Adrenal gland (tissue), 12 donors: Measurements from ENCODE around the gene MOV10L1. TPM values are rescaled to one million over a fixed set of nuclear protein-coding genes. Genes with fewer than 3 reads are reported as not detected.

ENCODE experiments used
- DNase-seq, 7 donors: peaks; one replicate each; pipeline ENCODE4 v3.0.0-alpha.2; 2019 to 2020
- H3K27ac ChIP-seq, 5 donors: fragments of 200-600 bp; sonication (generic) in 4 of 5; 1 replicate in 3 of 5; 2 replicates in 2 of 5; pipeline versions ENCODE4 v1.5.1 to v1.8.0; 2016 to 2020; ENCODE audit warnings: mild to moderate bottlenecking in 1 of 5
- H3K27me3 ChIP-seq: fragments of 200-600 bp; 2 replicates; pipeline ENCODE4 v1.8.0; 2021
- H3K36me3 ChIP-seq, 2 donors: fragments of 200-600 bp; replicated peaks in 1 of 2; 1 replicate in 1 of 2; 2 replicates in 1 of 2; pipeline versions ENCODE4 v1.5.1 to v1.8.0; 2018 to 2022
- H3K4me1 ChIP-seq, 2 donors: fragments of 200-600 bp; replicated peaks in 1 of 2; 1 replicate in 1 of 2; 2 replicates in 1 of 2; pipeline versions ENCODE4 v1.5.1 to v1.8.0; 2018 to 2021
- H3K4me3 ChIP-seq, 4 donors: fragments of 200-600 bp; sonication (generic) in 3 of 4; one replicate each; pipeline ENCODE4 v1.5.1; 2016 to 2018
- H3K9me3 ChIP-seq, 3 donors: fragments of 200-600 bp; sonication (generic) in 1 of 3; replicated peaks in 1 of 3; 1 replicate in 2 of 3; 2 replicates in 1 of 3; pipeline versions ENCODE4 v1.5.1 to v1.8.0; 2016 to 2021
- POLR2A ChIP-seq, 2 donors: fragments of 450-650 bp; IDR thresholded peaks; one replicate each; pipeline ENCODE4 v1.6.1; 2017; ENCODE audit warnings: antibody characterized with exemption in 2 of 2, mild to moderate bottlenecking in 2 of 2, moderate library complexity in 1 of 2
- WGBS, 4 donors: extraction: QIAGEN DNeasy Blood & Tissue Kit in 2 of 4; methylation state at CpG; one replicate each; pipeline versions ENCODE4 v1.1.5 to v1.1.7; 2013 to 2017; 5-methylcytosine and 5-hydroxymethylcytosine counted together
- intact Hi-C, 2 donors: fragments of 100-400 bp; cut with DNase I; formaldehyde crosslinking; loops; one replicate each; pipeline versions ENCODE4 v1.14.1 to v1.15.0; 2022 to 2023
- polyA plus RNA-seq, 3 donors: library from polyadenylated mRNA; stranded (reverse); fragments of 200-250 nt in 2 of 3; fragments of 350-450 nt in 1 of 3; fragmentation: Illumina TruSeq in 1 of 3; extraction: RNeasy Lipid Tissue Mini Kit (QIAGEN cat#74804) in 1 of 3; gene quantifications; one replicate each; pipeline ENCODE4 v1.2.3, GENCODE V29; 2013 to 2014
- total RNA-seq, 9 donors: library from RNA; depleted of rRNA in 4 of 9; stranded (reverse); fragments of >200 nt in 4 of 9; fragments of 120-200 nt in 1 of 9; fragmentation: NEBNext Ultra II Directional in 1 of 9; extraction: Animal tissue kit (Norgen Biotek cat#: 25700) in 1 of 9; gene quantifications; one replicate each; pipeline versions ENCODE4 v1.1.0 to v1.2.4, GENCODE V29; 2013 to 2023
- TF ChIP-seq, protein P1 (sequence below), 6 experiments: fragments of 450-650 bp in 4 of 6; fragments of 200-600 bp in 2 of 6; sonication (generic) in 1 of 6; IDR thresholded peaks; 1 replicate in 5 of 6; 2 replicates in 1 of 6; pipeline versions ENCODE4 v1.5.1 to v1.8.0; 2016 to 2021; ENCODE audit warnings: antibody characterized with exemption in 6 of 6, mild to moderate bottlenecking in 2 of 6, moderate library complexity in 1 of 6
- donor health status: healthy with polysubstance abuse.
- donor health status: Bipolar disorder and iron deficiency.
- donor health status: DM: yes; HTN: yes; CAD: no.
- donor health status: DM: no; HTN: no; CAD: no.
- donor health status: DM: no; HTN: no; CAD: no.
- donor health status: DM: yes; HTN: yes; CAD: no.

The MOV10L1 gene
- total and polyA plus RNA-seq, 12 donors: 0.14 to 0.74 (median 0.40) TPM; not detected in 5

DNA sequence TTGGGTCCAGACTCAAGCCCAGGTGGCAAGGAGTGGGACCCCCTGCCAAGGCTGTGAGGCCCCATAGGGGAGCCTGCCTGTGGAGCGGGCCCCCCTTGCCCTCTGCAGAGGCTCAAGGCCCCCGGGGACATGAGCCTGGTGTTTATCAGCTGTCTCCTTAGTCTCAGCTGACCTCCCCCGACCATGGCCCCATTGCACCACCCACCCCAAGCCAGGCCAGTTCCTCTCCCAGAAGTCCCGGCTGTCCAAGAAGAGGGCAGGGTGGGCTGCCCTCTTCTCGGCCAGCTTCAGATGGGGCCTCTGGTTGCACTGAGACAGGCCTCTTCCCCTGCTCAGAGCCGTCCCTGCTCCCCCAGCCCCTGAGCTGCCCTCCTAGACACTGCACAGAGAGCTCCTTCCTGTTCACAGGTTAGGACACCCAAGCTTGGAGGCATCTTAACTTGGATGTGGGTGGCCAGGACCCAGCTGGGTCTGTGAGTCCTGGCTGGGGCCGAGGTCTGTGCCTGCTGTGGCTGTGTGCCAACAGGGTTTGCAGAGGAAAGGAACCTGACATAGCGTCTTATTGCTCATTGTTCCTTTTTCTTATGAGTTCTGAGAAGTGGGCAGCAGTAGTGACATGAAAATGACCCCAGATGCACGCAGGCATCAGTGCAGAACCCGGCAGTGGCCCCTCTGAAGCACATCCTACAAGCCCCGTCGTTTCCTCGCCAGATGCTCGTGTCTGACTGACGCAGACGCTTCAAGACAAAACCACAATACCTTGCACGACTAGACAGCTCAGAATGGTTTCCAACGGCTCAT is 101.3 kb downstream of the MOV10L1 start:
- intact Hi-C loops: no loop called here
- peak in 5 of 7 donors; percentile 32 to 77 (median 62) for DNase-seq
- Histone ChIP-seq H3K4me3 (peak overlapping the region in 1 of 4 donors; percentile 53), H3K36me3 (peaks cover 0 to 15% of the 10 kb centered on the region in 2 donors), H3K27ac (peak overlapping the region; percentile 16 to 91 (median 72)), H3K9me3 (no peaks in the 10 kb centered on the region), H3K4me1 (peaks cover 24 to 46% of the 10 kb centered on the region in 2 donors), H3K27me3 (no peaks in the 10 kb centered on the region)
- TF ChIP-seq, protein P1, sequence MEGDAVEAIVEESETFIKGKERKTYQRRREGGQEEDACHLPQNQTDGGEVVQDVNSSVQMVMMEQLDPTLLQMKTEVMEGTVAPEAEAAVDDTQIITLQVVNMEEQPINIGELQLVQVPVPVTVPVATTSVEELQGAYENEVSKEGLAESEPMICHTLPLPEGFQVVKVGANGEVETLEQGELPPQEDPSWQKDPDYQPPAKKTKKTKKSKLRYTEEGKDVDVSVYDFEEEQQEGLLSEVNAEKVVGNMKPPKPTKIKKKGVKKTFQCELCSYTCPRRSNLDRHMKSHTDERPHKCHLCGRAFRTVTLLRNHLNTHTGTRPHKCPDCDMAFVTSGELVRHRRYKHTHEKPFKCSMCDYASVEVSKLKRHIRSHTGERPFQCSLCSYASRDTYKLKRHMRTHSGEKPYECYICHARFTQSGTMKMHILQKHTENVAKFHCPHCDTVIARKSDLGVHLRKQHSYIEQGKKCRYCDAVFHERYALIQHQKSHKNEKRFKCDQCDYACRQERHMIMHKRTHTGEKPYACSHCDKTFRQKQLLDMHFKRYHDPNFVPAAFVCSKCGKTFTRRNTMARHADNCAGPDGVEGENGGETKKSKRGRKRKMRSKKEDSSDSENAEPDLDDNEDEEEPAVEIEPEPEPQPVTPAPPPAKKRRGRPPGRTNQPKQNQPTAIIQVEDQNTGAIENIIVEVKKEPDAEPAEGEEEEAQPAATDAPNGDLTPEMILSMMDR (IDR thresholded peaks at IDR 0.05): no peak
- 53 to 69% (median 58%) methylated on average over 12 to 18 of the region's 18 CpGs for WGBS, 4 donors

DNA sequence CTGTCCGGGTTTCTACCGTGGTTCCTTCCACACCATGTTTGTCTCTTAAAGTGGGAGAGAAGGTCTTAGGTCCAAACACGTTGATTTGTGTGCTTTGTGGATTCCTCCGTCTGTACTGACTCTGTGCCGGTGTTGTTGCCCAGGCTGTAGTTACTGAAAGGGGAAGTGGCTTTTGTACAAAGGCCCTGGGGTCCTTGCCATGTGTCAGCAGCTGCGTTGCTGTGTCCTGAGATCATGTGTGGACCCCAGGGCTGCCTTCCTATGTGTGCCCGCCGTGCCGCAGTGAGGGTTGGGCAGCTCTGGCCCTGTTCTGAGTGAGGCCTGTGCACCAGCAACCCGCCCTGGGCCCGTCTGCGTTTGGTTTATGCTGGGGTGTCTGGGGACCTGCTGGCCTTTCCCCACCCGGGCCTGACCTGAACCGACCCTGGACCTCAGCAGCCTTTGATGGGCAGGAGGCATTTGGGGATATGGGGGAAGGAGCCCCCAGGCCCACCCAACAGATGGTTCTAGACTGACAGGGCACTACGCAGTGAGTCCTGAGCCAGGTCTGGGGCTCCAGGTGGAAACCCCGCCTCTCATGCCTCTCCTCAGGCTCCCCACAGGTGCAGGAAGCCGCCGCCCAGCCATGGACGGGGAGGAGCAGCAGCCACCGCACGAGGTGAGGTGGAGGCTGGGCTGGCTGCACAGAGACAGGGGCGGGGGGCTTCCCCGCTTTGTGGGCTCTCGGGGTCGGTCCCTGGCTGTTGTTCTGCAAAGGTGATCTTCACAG is 102.8 kb downstream of the MOV10L1 start:
- Histone ChIP-seq H3K27me3 (no peaks in the 10 kb centered on the region), H3K36me3 (peaks cover 0 to 15% of the 10 kb centered on the region in 2 donors), H3K9me3 (no peaks in the 10 kb centered on the region), H3K4me1 (peaks cover 24 to 36% of the 10 kb centered on the region in 2 donors), H3K4me3 (no peak overlapping the region), H3K27ac (peak overlapping the region in 2 of 5 donors; percentile 81 to 91)
- no peak for DNase-seq
- intact Hi-C loops: no loop called here
- WGBS, 4 donors: 79 to 87% (median 83%) methylated on average over 3 to 25 of the region's 25 CpGs
- TF ChIP-seq POLR2A (IDR thresholded peaks at IDR 0.05): no peak
- TF ChIP-seq, protein P1 (IDR thresholded peaks at IDR 0.05): no peak

DNA sequence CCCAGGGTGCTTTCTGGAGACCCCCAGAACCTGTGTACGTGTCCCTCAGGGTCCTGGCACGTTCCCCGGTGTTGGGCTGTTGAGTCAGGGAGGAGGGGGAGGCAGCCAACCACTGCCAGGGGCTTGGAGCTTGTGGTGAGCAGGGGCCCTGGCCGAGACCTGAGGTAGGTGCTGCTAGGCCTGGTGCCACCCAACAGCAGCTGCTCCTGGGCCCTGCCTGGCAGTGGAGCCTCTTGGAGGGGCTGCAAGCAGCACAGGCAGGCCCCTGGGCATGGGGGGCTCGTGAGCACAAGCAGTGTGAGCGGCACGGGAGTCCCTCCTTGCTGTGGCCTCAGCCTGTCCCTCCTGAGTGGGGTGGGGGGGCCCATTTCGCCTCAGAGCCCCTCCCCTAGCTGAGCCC is 103.8 kb downstream of the MOV10L1 start:
- no peak for DNase-seq
- Histone ChIP-seq H3K4me3 (no peak overlapping the region), H3K27ac (no peak overlapping the region), H3K4me1 (peaks cover 24 to 33% of the 10 kb centered on the region in 2 donors), H3K36me3 (peaks cover 0 to 15% of the 10 kb centered on the region in 2 donors), H3K9me3 (no peaks in the 10 kb centered on the region), H3K27me3 (no peaks in the 10 kb centered on the region)
- intact Hi-C loops: no loop called here
- TF ChIP-seq, protein P1 (IDR thresholded peaks at IDR 0.05): no peak
- no peak for TF ChIP-seq POLR2A (IDR thresholded peaks at IDR 0.05)
- WGBS, 4 donors: 87 to 97% (median 93%) methylated on average over 4 to 8 of the region's 8 CpGs
